GM13977 (cell line): ENCODE results near the gene MALAT1.
A peak's percentile ranks its signal among the peaks of the same experiment; 100 is the strongest.

Source experiments
- DNase-seq: peaks from one replicate; pipeline ENCODE4 v3.0.0; 2012; ENCODE audit warnings: low spot score
- in situ Hi-C: fragments of 300-500 bp; cut with MboI; formaldehyde crosslinking; loops from one replicate; pipeline ENCODE4 v1.12.0; 2022; ENCODE audit warnings: low sequenced_read_pairs, low pct_unique_long_range_greater_than_20kb, mixed read lengths, inconsistent platforms; ENCODE audit not compliant: unreplicated experiment
- TF ChIP-seq, protein P1 (sequence below): IDR thresholded peaks from 2 replicates; pipeline ENCODE4 v1.5.1; 2012; ENCODE audit warnings: mild to moderate bottlenecking, control low read depth; ENCODE audit not compliant: insufficient read depth; ENCODE audit errors: extremely low read depth, missing control alignments

MALAT1 gene

GRCh38 chr11:65474864-65475263 lies 24.0 kb upstream of the MALAT1 start:
- in situ Hi-C loops = no loop called here
- TF ChIP-seq, protein P1, sequence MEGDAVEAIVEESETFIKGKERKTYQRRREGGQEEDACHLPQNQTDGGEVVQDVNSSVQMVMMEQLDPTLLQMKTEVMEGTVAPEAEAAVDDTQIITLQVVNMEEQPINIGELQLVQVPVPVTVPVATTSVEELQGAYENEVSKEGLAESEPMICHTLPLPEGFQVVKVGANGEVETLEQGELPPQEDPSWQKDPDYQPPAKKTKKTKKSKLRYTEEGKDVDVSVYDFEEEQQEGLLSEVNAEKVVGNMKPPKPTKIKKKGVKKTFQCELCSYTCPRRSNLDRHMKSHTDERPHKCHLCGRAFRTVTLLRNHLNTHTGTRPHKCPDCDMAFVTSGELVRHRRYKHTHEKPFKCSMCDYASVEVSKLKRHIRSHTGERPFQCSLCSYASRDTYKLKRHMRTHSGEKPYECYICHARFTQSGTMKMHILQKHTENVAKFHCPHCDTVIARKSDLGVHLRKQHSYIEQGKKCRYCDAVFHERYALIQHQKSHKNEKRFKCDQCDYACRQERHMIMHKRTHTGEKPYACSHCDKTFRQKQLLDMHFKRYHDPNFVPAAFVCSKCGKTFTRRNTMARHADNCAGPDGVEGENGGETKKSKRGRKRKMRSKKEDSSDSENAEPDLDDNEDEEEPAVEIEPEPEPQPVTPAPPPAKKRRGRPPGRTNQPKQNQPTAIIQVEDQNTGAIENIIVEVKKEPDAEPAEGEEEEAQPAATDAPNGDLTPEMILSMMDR = no peak
- no peak for DNase-seq

DNA sequence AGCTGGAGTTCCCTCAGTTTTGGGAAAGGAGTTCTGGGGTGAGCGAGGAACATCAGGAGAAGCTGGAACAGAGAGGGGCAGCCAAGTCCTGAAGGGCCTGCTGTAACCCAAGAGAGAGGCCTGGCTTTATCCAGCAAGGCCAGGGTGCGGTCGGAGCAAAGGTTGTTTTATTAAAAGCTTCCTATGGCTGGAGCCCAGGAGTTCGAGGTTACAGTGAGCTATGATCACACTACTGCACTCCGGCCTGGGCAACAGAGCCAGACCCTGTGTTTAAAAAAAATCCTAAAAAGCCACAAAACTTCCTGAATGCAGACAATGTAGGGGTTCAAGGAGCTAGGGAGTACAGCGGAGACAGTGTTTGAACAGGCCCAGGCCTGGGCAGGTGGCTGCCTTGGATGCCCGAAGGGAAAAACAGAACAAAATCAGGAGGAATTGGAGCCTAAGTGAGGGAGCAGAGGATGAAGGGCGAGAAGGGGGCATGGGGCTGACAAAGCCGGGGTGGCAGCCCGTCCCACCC lies 22.2 kb upstream of the MALAT1 start:
- TF ChIP-seq, protein P1 = no peak
- in situ Hi-C loops = no loop called here
- DNase-seq = peak; percentile 48

GRCh38 chr11:65477149-65477965 lies 21.5 kb upstream of the MALAT1 start:
- in situ Hi-C loops = no loop called here
- peak; percentile 95 for DNase-seq
- TF ChIP-seq, protein P1 = no peak

- TF ChIP-seq, protein P1 = no peak
- DNase-seq = no peak
- in situ Hi-C loops = no loop called here
These were observed 20.3 kb upstream of the MALAT1 start for GRCh38 chr11:65478388-65479183.

GRCh38 chr11:65479184-65480145 lies 19.4 kb upstream of the MALAT1 start:
- in situ Hi-C loops = loop anchor here (10.0 kb wide), 1 partner anchor 55 kb away; the partner anchor contains the start of gene NEAT1
- peak; percentile 25 for DNase-seq
- TF ChIP-seq, protein P1 = peak; percentile 35
